GM23248 (cell line): ENCODE results near the gene TIMP3.

Source experiments
- EZH2 ChIP-seq: fragments of 200-600 bp; sonication (generic); IDR thresholded peaks from 2 replicates; pipeline ENCODE4 v1.6.1; 2018; ENCODE audit warnings: antibody characterized with exemption, mild to moderate bottlenecking; ENCODE audit not compliant: insufficient read depth, poor library complexity, severe bottlenecking
- EZH2phosphoT487 ChIP-seq: fragments of 200-600 bp; sonication (generic); IDR thresholded peaks from 2 replicates; pipeline ENCODE4 v1.6.1; 2018; ENCODE audit warnings: antibody characterized with exemption, moderate library complexity, mild to moderate bottlenecking, low read depth; ENCODE audit not compliant: insufficient read depth

GRCh38 chr22:32850157-32850556 is 48.7 kb downstream of the TIMP3 start:
- TF ChIP-seq EZH2 (no peak), EZH2phosphoT487 (no peak)
